K562 (cell line): ENCODE results near the gene EFCAB7. TPM values are rescaled to one million over a fixed set of nuclear protein-coding genes. Genes with fewer than 3 reads are reported as not detected.

ENCODE experiments used
- ATAC-seq: fragments of 200-7000 bp; cut with Tn5 transposase; 3 replicates; pipeline ENCODE4 v1.9.1; 2020; ENCODE audit warnings: moderate library complexity
- BruUV-seq: library from RNA; stranded (reverse); fragments of 400-500 nt; replicated peaks from 2 replicates; lab custom pipeline; 2021; lab: Mats Ljungman, UMichigan
- CTCF ChIA-PET: fragments of 300-600 bp; formaldehyde crosslinking; extraction: SDS; loops from one replicate; lab custom pipeline; 2021; ENCODE audit warnings: low intra/inter-chr PET ratio; lab: Yijun Ruan, JAX
- POLR2A ChIA-PET: fragments of 300-600, 350-650 bp; sonication (Branson Sonifier 250); formaldehyde crosslinking; extraction: SDS; loops from one replicate; lab custom pipeline; 2021; ENCODE audit warnings: antibody characterized with exemption, inconsistent platforms; lab: Yijun Ruan, JAX
- DNase-seq, 4 experiments: peaks; one replicate each; pipeline versions ENCODE4 v3.0.0 to v3.0.0-alpha.2; 2011 to 2018; ENCODE audit warnings: low spot score in 3 of 4, mixed read lengths in 3 of 4; ENCODE audit errors: extremely low read depth in 1 of 4
- FAIRE-seq: peaks from 2 replicates; lab custom pipeline; 2011; peaks lifted over from hg19 to GRCh38; lab: Jason Lieb, UNC
- H2AFZ ChIP-seq: 2 replicates; pipeline ENCODE4 v1.6.0; 2011; ENCODE audit warnings: low read depth, low read length, control low read depth, inconsistent platforms
- H3K27ac ChIP-seq: fragments of 200-600 bp; 3 replicates; pipeline ENCODE4 v1.8.0; 2011; ENCODE audit warnings: low read depth, mild to moderate bottlenecking, control low read depth, inconsistent platforms, low read length, moderate library complexity, mixed read lengths; ENCODE audit errors: extremely low read depth
- H3K27me3 ChIP-seq, 2 experiments: fragments of 300-600 bp in 1 of 2; 2 replicates in 1 of 2; 3 replicates in 1 of 2; pipeline versions ENCODE4 v1.6.0 to v1.8.0; 2011; ENCODE audit warnings: inconsistent platforms in 2 of 2, low read length in 2 of 2, mild to moderate bottlenecking in 1 of 2, mixed read lengths in 1 of 2, moderate library complexity in 1 of 2; ENCODE audit not compliant: control insufficient read depth in 2 of 2, insufficient read depth in 2 of 2
- H3K36me3 ChIP-seq: fragments of 300-600 bp; 3 replicates; pipeline ENCODE4 v1.8.0; 2011; ENCODE audit warnings: mild to moderate bottlenecking, low read length, inconsistent platforms; ENCODE audit not compliant: control insufficient read depth, insufficient read depth
- H3K4me1 ChIP-seq, 2 experiments: fragments of 200-600 bp in 1 of 2; replicated peaks in 1 of 2; 2 replicates in 1 of 2; 3 replicates in 1 of 2; pipeline versions ENCODE4 v1.5.1 to v1.8.0; 2011; ENCODE audit warnings: inconsistent platforms in 2 of 2, low read length in 2 of 2, mild to moderate bottlenecking in 1 of 2, mixed read lengths in 1 of 2, moderate library complexity in 1 of 2; ENCODE audit not compliant: control insufficient read depth in 2 of 2, insufficient read depth in 2 of 2
- H3K4me2 ChIP-seq: 2 replicates; pipeline ENCODE4 v1.6.1; 2011; ENCODE audit warnings: low read length, control low read depth, inconsistent platforms, mixed read lengths; ENCODE audit not compliant: insufficient read depth
- H3K4me3 ChIP-seq: fragments of 200-600 bp; sonication (generic), shearing (Covaris generic); 2 replicates; pipeline ENCODE4 v1.5.1; 2016; ENCODE audit warnings: control low read depth, inconsistent platforms
- H3K79me2 ChIP-seq: fragments of 200-600 bp; 3 replicates; pipeline ENCODE4 v1.8.0; 2011; ENCODE audit warnings: low read length, inconsistent platforms; ENCODE audit not compliant: control insufficient read depth, insufficient read depth
- H3K9ac ChIP-seq, 2 experiments: 2 replicates each; pipeline versions ENCODE4 v1.6.0 to v1.6.1; 2011; ENCODE audit warnings: low read depth in 2 of 2, low read length in 2 of 2, control low read depth in 1 of 2, inconsistent platforms in 1 of 2, mild to moderate bottlenecking in 1 of 2, mixed read lengths in 1 of 2; ENCODE audit not compliant: insufficient read depth in 1 of 2
- H3K9me1 ChIP-seq: one replicate; pipeline ENCODE4 v1.6.0; 2011; ENCODE audit warnings: inconsistent platforms, mild to moderate bottlenecking, low read length, moderate library complexity; ENCODE audit not compliant: control insufficient read depth, insufficient read depth
- H3K9me3 ChIP-seq: replicated peaks from 2 replicates; pipeline ENCODE4 v1.5.1; 2011; ENCODE audit warnings: low read depth, low read length, inconsistent platforms; ENCODE audit not compliant: control insufficient read depth, insufficient read depth
- H4K20me1 ChIP-seq: replicated peaks from 2 replicates; pipeline ENCODE4 v1.6.1; 2011; ENCODE audit warnings: low read length, inconsistent platforms, mixed read lengths; ENCODE audit not compliant: control insufficient read depth, insufficient read depth
- ATF4 ChIP-seq: fragments of 450-650 bp; formaldehyde crosslinking; IDR thresholded peaks from 2 replicates; pipeline ENCODE4 v1.4.0; 2022; ENCODE audit warnings: mild to moderate bottlenecking, moderate library complexity
- DNMT1 ChIP-seq: fragments of 450-650 bp; IDR thresholded peaks from 2 replicates; pipeline ENCODE4 v1.6.1; 2016; ENCODE audit warnings: antibody characterized with exemption, mild to moderate bottlenecking
- KDM4B ChIP-seq, 2 experiments: fragments of 450-650 bp in 1 of 2; sonication (generic) in 1 of 2; IDR thresholded peaks; 2 replicates each; pipeline ENCODE4 v1.6.1; 2016 to 2017; ENCODE audit warnings: borderline replicate concordance in 2 of 2, antibody characterized with exemption in 1 of 2, low read depth in 1 of 2, mild to moderate bottlenecking in 1 of 2
- KLF13 ChIP-seq: fragments of 450-650 bp; IDR thresholded peaks from 2 replicates; pipeline ENCODE4 v1.6.1; 2016; ENCODE audit warnings: missing genetic modification characterization, low read depth, mild to moderate bottlenecking, missing compliant biosample characterization, moderate library complexity, borderline replicate concordance
- POLR2AphosphoS2 ChIP-seq: IDR thresholded peaks from 2 replicates; pipeline ENCODE4 v1.6.1; 2012; ENCODE audit warnings: low read length, improper control_type of control experiment
- SMAD3 ChIP-seq: fragments of 450-650 bp; formaldehyde crosslinking; conservative IDR thresholded peaks from 2 replicates; pipeline ENCODE4 v1.4.0; 2020; ENCODE audit warnings: mild to moderate bottlenecking
- YBX1 ChIP-seq: fragments of 450-650 bp; IDR thresholded peaks from 2 replicates; pipeline ENCODE4 v1.7.1; 2016; ENCODE audit warnings: mild to moderate bottlenecking
- ZC3H4 ChIP-seq: sonication (generic); formaldehyde crosslinking; IDR thresholded peaks from 2 replicates; pipeline ENCODE4 v1.9.0; 2021; ENCODE audit warnings: missing genetic modification reagents, borderline replicate concordance
- ZNF232 ChIP-seq: sonication (generic); formaldehyde crosslinking; IDR thresholded peaks from 2 replicates; pipeline ENCODE4 v1.8.0; 2022; ENCODE audit warnings: mild to moderate bottlenecking, missing genetic modification reagents
- ZNF449 ChIP-seq: fragments of 250-450 bp; sonication (Bioruptor Pico); IDR thresholded peaks from 2 replicates; pipeline ENCODE4 v1.8.0; 2022; ENCODE audit warnings: moderate library complexity, mild to moderate bottlenecking, inconsistent platforms
- WGBS: fragments of 100-300 bp; shearing (Covaris generic); methylation state at CpG from one replicate; pipeline ENCODE4 v1.1.6; 2016; ENCODE audit warnings: low coverage, mixed read lengths; ENCODE audit not compliant: insufficient coverage; ENCODE audit errors: missing lambda C conversion rate; 5-methylcytosine and 5-hydroxymethylcytosine counted together
- in situ Hi-C: fragments of 300-500 bp; cut with MboI; formaldehyde crosslinking; loops from 4 replicates; pipeline ENCODE4 v1.15.0; 2018; ENCODE audit warnings: inconsistent platforms, mixed read lengths
- intact Hi-C: fragments of 100-400 bp; cut with micrococcal nuclease; formaldehyde crosslinking; loops from 2 replicates; pipeline ENCODE4 v1.14.2; 2022
- polyA plus RNA-seq, 8 experiments: library from polyadenylated mRNA; depleted of rRNA in 4 of 8; stranded (reverse) in 5 of 8; unstranded in 3 of 8; fragments of >200 nt; fragmentation: Nextera tagmentation in 2 of 8; fragmentation: Illumina TruSeq in 1 of 8; extraction: Ambion mirVana in 2 of 8; extraction: Trizol in 1 of 8; gene quantifications; 2 replicates each; pipeline versions ENCODE4 v1.2.1 to v1.2.3, GENCODE V29; 2011 to 2014; ENCODE audit warnings: inconsistent platforms in 1 of 8, missing spikeins in 1 of 8
- total RNA-seq, 7 experiments: library from RNA; depleted of rRNA in 6 of 7; stranded (reverse); fragments of >200 nt in 6 of 7; fragmentation: Illumina TruSeq in 2 of 7; extraction: Trizol in 2 of 7; gene quantifications; 2 replicates each; pipeline versions ENCODE4 v1.2.1 to v1.2.3, GENCODE V29; 2011 to 2021; ENCODE audit warnings: low replicate concordance in 1 of 7

The EFCAB7 gene
- total and polyA plus RNA-seq, 9 of the 15 experiments (the other 6 are each of a cell fraction or from before 2014, with no cell fraction given): 3.2 to 7.6 (median 5.7) TPM

- TF ChIP-seq DNMT1 (no peak), ZC3H4 (CRISPR knock-in tag) (no peak), POLR2AphosphoS2 (no peak), KDM4B (IDR thresholded peaks at IDR 0.05; ENCODE audit: borderline replicate concordance in 2 of 2, low read depth in 1 of 2) (no peak), YBX1 (no peak)
- TF ChIP-seq, all 486 proteins: peak for 0
Measured at GRCh38 chr1:63601463-63601862, 78.1 kb downstream of the EFCAB7 start (continued).

GRCh38 chr1:63601912-63602311, 78.6 kb downstream of the EFCAB7 start:
- 0% methylated on average over 1 of the region's 1 CpG for WGBS
- DNase-seq (no peak), FAIRE-seq (no peak), ATAC-seq (no peak)
- POLR2A ChIA-PET: no interaction called here
- Histone ChIP-seq H4K20me1 (no peaks in the 10 kb centered on the region), H3K4me3 (no peak overlapping the region), H3K4me1 (no peaks in the 10 kb centered on the region), H3K9me3 (no peaks in the 10 kb centered on the region), H2AFZ (no peak overlapping the region), H3K27me3 (peaks cover 9 to 10% of the 10 kb centered on the region in 2 experiments), H3K36me3 (no peaks in the 10 kb centered on the region), H3K9me1 (no peaks in the 10 kb centered on the region), H3K4me2 (no peak overlapping the region), H3K79me2 (no peaks in the 10 kb centered on the region), H3K27ac (no peak overlapping the region), H3K9ac (no peak overlapping the region)
- TF ChIP-seq KLF13 (tag) (no peak), ZNF449 (no peak), ZNF232 (CRISPR knock-in tag) (no peak), ATF4 (CRISPR knock-in tag) (no peak), SMAD3 (CRISPR knock-in tag) (no peak)
- intact Hi-C loops (no loop called here), in situ Hi-C loops (no loop called here)
- no TSS peak for BruUV-seq
- CTCF ChIA-PET: no interaction called here
